ENCODE measurements around the gene ULBP1. TPM values are rescaled to one million over a fixed set of nuclear protein-coding genes. Genes with fewer than 3 reads are reported as not detected.
"Not testable (repeated sequence)": the region's sequence is repeated elsewhere in the genome, so short reads cannot be mapped to it uniquely, and the experiment has no call there.

The ULBP1 gene
- total RNA-seq (0.19 TPM), polyA plus RNA-seq (0.68 TPM)
- long read RNA-seq, donor 1, result 0 reads
- long read RNA-seq, donor 2, result 0 reads
- long read RNA-seq, donor 3, result 0 reads
- long read RNA-seq, donor 4, result 0 reads
- long read RNA-seq, donor 5, result 0 reads
- long read RNA-seq, donor 6, result 0 reads
- long read RNA-seq, donor 7, result 0 reads
- long read RNA-seq, donor 8, result 0 reads
- long read RNA-seq, donor 9, result 0 reads
- long read RNA-seq, donor 10, result 0 reads

DNA sequence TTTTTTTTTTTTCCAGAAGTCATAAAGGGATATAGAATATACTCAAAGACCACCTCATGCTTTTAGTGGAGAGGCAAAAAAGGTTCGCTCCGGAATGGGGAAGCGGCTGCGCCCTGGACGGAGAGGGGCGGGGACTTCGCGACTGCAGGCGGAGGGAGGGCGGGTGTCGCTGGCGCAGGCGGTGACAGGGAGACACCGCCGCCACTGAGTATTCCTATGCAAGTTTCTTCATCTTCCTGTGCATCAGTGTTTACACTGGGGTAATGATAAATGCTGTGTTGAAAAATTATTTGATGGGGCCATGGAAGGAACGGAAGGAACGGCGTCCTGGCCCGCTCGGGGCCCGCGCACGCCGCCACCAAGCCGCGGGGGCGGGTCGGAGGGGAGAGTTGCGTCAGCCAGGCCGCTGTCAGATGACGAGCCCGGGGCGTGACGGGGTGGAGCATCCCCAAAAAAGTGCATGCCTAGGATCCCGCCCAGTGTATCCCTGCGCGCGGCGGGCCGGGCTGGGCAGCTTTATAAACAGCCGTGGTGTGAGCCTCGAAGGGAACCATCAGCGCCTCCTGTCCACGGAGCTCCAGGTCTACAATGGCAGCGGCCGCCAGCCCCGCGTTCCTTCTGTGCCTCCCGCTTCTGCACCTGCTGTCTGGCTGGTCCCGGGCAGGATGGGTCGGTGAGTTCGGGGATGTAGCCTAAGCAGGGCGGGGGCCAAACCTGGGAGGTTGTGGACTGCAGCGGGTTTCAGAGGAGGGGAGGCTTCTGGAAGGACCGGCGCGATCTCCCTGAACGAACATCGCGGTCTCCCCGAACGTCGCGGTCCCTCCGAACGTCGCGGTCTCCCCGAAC is at the start of gene ULBP1:
ULBP1 (plus strand) TSS at position 482 of the 846 bp plus-strand sequence; CDS start at position 589, 107 bp downstream.
- Histone ChIP-seq H3K27ac (ENCODE audit: low read depth in 1 of 2, low read length in 1 of 2) (no peak within 1 kb of the TSS), H3K4me1 (ENCODE audit: control insufficient read depth in 2 of 2, insufficient read depth in 2 of 2, low read length in 2 of 2) (peaks cover 0 to 27% of the 10 kb centered on the region in 2 donors), H3K36me3 (ENCODE audit: control insufficient read depth in 2 of 2, insufficient read depth in 2 of 2, low read length in 1 of 2) (no peaks in the 10 kb centered on the region), H3K27me3 (ENCODE audit: control insufficient read depth in 2 of 2, insufficient read depth in 1 of 2, low read length in 1 of 2) (peaks cover 29 to 100% of the 10 kb centered on the region in 2 donors), H3K9me3 (ENCODE audit: control insufficient read depth in 2 of 2, insufficient read depth in 1 of 2, low read length in 1 of 2) (peaks cover 0 to 1% of the 10 kb centered on the region in 2 donors), H3K4me3 (ENCODE audit: low read length in 2 of 2) (peak within 1 kb of the TSS; percentile 42 to 58)
- under 1% methylated on average over 69 of the region's 69 CpGs for WGBS
- DNase-seq (ENCODE audit: low read depth in 6 of 9, low spot score in 9 of 9), result peak in 5 of 9 donors; percentile 41 to 73 (median 48)

GRCh38 chr6:149915970-149916865 is 47.5 kb upstream of the ULBP1 start:
- WGBS, result 94% methylated on average over 10 of the region's 10 CpGs
- no peaks in the 10 kb centered on the region for H3K9me3 ChIP-seq (ENCODE audit: control insufficient read depth in 2 of 2, insufficient read depth in 1 of 2, low read length in 1 of 2)
- no peak overlapping the region for H3K27ac ChIP-seq (ENCODE audit: low read depth in 1 of 2, low read length in 1 of 2)
- DNase-seq (ENCODE audit: low read depth in 6 of 9, low spot score in 9 of 9), result no peak
- H3K36me3 ChIP-seq (ENCODE audit: control insufficient read depth in 2 of 2, insufficient read depth in 2 of 2, low read length in 1 of 2), result no peaks in the 10 kb centered on the region
- peaks cover under 1 to 41% of the 10 kb centered on the region in 2 donors for H3K27me3 ChIP-seq (ENCODE audit: control insufficient read depth in 2 of 2, insufficient read depth in 1 of 2, low read length in 1 of 2)
- no peak overlapping the region for H3K4me3 ChIP-seq (ENCODE audit: low read length in 2 of 2)
- H3K4me1 ChIP-seq (ENCODE audit: control insufficient read depth in 2 of 2, insufficient read depth in 2 of 2, low read length in 2 of 2), result no peaks in the 10 kb centered on the region

GRCh38 chr6:149917679-149918078 is 46.1 kb upstream of the ULBP1 start:
- 93% methylated on average over 2 of the region's 2 CpGs for WGBS
- Histone ChIP-seq H3K36me3 (ENCODE audit: control insufficient read depth in 2 of 2, insufficient read depth in 2 of 2, low read length in 1 of 2) (no peaks in the 10 kb centered on the region), H3K27me3 (ENCODE audit: control insufficient read depth in 2 of 2, insufficient read depth in 1 of 2, low read length in 1 of 2) (peaks cover 7 to 56% of the 10 kb centered on the region in 2 donors), H3K27ac (ENCODE audit: low read depth in 1 of 2, low read length in 1 of 2) (no peak overlapping the region), H3K4me1 (ENCODE audit: control insufficient read depth in 2 of 2, insufficient read depth in 2 of 2, low read length in 2 of 2) (peaks cover 0 to 2% of the 10 kb centered on the region in 2 donors), H3K9me3 (ENCODE audit: control insufficient read depth in 2 of 2, insufficient read depth in 1 of 2, low read length in 1 of 2) (peaks cover 0 to 2% of the 10 kb centered on the region in 2 donors), H3K4me3 (ENCODE audit: low read length in 2 of 2) (no peak overlapping the region)
- DNase-seq (ENCODE audit: low read depth in 6 of 9, low spot score in 9 of 9), result no peak

DNA sequence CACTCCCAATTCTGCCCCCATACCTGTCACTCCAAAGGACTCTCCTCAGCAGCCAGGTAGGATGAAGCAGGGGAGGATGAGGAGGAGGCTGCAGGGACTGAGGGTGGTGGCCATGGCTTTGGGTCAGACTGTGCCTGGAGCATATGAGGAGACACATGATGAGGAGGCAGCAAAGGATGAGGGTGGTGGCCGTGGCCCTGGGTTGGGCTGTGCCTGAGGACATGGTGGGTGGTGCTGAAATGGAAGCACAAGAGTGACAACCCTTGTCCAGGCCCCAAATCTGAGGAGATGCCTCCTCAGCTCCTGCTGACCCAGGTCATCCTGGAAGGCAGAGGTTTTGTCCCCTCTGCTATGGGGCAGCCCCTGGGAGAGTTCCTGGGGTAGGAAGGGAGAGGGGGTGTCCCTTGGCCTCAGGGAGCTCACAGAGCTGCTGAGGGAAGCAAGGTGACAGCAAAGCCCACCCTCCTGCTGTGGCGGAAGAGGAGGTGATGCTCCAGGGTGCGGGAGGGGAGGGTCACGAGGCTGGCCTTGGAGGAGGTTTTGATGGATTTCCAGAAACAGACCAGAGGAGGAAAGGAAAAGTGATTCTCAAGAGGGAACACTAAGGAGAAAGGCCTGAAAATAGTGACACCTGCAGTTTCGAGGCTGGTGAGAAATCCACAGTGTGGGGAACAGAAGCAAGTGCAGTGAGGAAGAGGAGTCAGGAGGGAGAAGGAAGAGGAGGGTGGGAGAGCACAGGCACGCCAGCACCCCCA is 45.4 kb upstream of the ULBP1 start:
- H3K27me3 ChIP-seq (ENCODE audit: control insufficient read depth in 2 of 2, insufficient read depth in 1 of 2, low read length in 1 of 2), result peaks cover 8 to 62% of the 10 kb centered on the region in 2 donors
- no peak for DNase-seq (ENCODE audit: low read depth in 6 of 9, low spot score in 9 of 9)
- no peak overlapping the region for H3K27ac ChIP-seq (ENCODE audit: low read depth in 1 of 2, low read length in 1 of 2)
- no peak overlapping the region for H3K4me3 ChIP-seq (ENCODE audit: low read length in 2 of 2)
- peaks cover 0 to 8% of the 10 kb centered on the region in 2 donors for H3K4me1 ChIP-seq (ENCODE audit: control insufficient read depth in 2 of 2, insufficient read depth in 2 of 2, low read length in 2 of 2)
- peaks cover 0 to 6% of the 10 kb centered on the region in 2 donors for H3K9me3 ChIP-seq (ENCODE audit: control insufficient read depth in 2 of 2, insufficient read depth in 1 of 2, low read length in 1 of 2)
- no peaks in the 10 kb centered on the region for H3K36me3 ChIP-seq (ENCODE audit: control insufficient read depth in 2 of 2, insufficient read depth in 2 of 2, low read length in 1 of 2)
- WGBS, result 95% methylated on average over 6 of the region's 6 CpGs

DNA sequence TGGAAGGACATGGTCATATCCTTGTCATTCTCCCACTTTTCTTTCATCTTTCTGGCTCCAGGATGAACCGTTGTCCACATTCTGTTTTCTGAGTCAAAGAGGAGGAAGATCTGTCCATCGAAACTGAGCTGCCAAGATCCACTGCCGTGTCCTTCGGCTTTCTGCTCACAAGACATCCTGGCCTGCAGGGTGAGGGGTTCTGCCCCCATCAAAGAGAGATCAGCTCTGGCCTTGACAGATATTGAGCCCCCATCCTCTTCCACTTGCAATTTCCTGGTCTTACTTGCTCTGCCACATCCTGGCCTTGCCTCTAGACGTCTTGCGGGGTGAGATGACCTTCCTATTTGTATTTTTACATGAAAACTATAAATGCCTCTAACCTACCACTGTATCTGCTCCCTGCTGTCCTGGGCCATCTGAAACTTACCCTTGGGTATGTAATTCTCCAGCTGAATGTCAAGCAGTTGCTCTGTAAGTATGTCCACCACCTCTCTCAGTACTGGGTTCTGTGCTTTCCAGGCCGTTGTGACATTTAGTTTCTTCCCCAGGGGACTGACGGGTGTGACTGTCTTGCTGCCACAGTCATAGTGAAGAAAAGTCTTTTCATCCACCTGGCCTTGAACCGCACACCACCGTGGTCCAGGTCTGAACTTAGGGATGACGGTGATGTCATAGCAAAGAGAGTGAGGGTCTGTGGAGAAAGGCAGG is 44.5 kb upstream of the ULBP1 start:
- Histone ChIP-seq H3K9me3 (ENCODE audit: control insufficient read depth in 2 of 2, insufficient read depth in 1 of 2, low read length in 1 of 2) (peaks cover 0 to 12% of the 10 kb centered on the region in 2 donors), H3K27me3 (ENCODE audit: control insufficient read depth in 2 of 2, insufficient read depth in 1 of 2, low read length in 1 of 2) (peaks cover 14 to 68% of the 10 kb centered on the region in 2 donors)
- not testable (repeated sequence) for H3K4me1 ChIP-seq (ENCODE audit: control insufficient read depth in 2 of 2, insufficient read depth in 2 of 2, low read length in 2 of 2); H3K27ac ChIP-seq (ENCODE audit: low read depth in 1 of 2, low read length in 1 of 2); H3K4me3 ChIP-seq (ENCODE audit: low read length in 2 of 2); H3K36me3 ChIP-seq (ENCODE audit: control insufficient read depth in 2 of 2, insufficient read depth in 2 of 2, low read length in 1 of 2); DNase-seq (ENCODE audit: low read depth in 6 of 9, low spot score in 9 of 9)
- 91% methylated on average over 11 of the region's 11 CpGs for WGBS

DNA sequence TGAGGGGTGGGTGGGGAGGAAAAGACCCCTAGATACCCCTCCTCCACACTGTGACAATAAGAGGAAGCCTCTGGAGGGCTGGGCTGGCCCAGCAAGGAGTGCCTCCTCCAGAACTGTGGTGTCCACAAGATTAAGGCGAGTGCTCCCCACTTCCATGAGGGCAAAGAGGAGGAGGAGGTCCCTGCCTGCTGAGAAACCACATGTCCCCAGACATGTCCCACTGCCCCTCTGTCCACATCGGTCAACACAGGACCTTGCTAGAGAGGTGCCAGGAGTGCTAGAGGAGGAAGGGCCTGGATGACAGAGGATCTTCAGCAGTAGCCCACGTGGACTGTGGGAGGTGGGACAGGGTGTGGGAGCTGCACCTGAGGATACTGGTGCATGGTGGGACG is 43.9 kb upstream of the ULBP1 start:
- Histone ChIP-seq H3K4me1 (ENCODE audit: control insufficient read depth in 2 of 2, insufficient read depth in 2 of 2, low read length in 2 of 2) (peaks cover 0 to 9% of the 10 kb centered on the region in 2 donors), H3K4me3 (ENCODE audit: low read length in 2 of 2) (no peak overlapping the region), H3K9me3 (ENCODE audit: control insufficient read depth in 2 of 2, insufficient read depth in 1 of 2, low read length in 1 of 2) (peaks cover 0 to 16% of the 10 kb centered on the region in 2 donors), H3K27ac (ENCODE audit: low read depth in 1 of 2, low read length in 1 of 2) (no peak overlapping the region), H3K36me3 (ENCODE audit: control insufficient read depth in 2 of 2, insufficient read depth in 2 of 2, low read length in 1 of 2) (no peaks in the 10 kb centered on the region), H3K27me3 (ENCODE audit: control insufficient read depth in 2 of 2, insufficient read depth in 1 of 2, low read length in 1 of 2) (peaks cover 19 to 73% of the 10 kb centered on the region in 2 donors)
- no peak for DNase-seq (ENCODE audit: low read depth in 6 of 9, low spot score in 9 of 9)
- 92% methylated on average over 4 of the region's 4 CpGs for WGBS

GRCh38 chr6:149921361-149921760 is 42.4 kb upstream of the ULBP1 start:
- 91% methylated on average over 6 of the region's 6 CpGs for WGBS
- Histone ChIP-seq H3K27me3 (ENCODE audit: control insufficient read depth in 2 of 2, insufficient read depth in 1 of 2, low read length in 1 of 2) (peaks cover 27 to 82% of the 10 kb centered on the region in 2 donors), H3K36me3 (ENCODE audit: control insufficient read depth in 2 of 2, insufficient read depth in 2 of 2, low read length in 1 of 2) (no peaks in the 10 kb centered on the region), H3K4me3 (ENCODE audit: low read length in 2 of 2) (no peak overlapping the region), H3K4me1 (ENCODE audit: control insufficient read depth in 2 of 2, insufficient read depth in 2 of 2, low read length in 2 of 2) (peaks cover 0 to 20% of the 10 kb centered on the region in 2 donors), H3K27ac (ENCODE audit: low read depth in 1 of 2, low read length in 1 of 2) (no peak overlapping the region), H3K9me3 (ENCODE audit: control insufficient read depth in 2 of 2, insufficient read depth in 1 of 2, low read length in 1 of 2) (peaks cover 0 to 17% of the 10 kb centered on the region in 2 donors)
- DNase-seq (ENCODE audit: low read depth in 6 of 9, low spot score in 9 of 9), result no peak

- 54% methylated on average over 5 of the region's 5 CpGs for WGBS
- DNase-seq (ENCODE audit: low read depth in 6 of 9, low spot score in 9 of 9); H3K27ac ChIP-seq (ENCODE audit: low read depth in 1 of 2, low read length in 1 of 2); H3K36me3 ChIP-seq (ENCODE audit: control insufficient read depth in 2 of 2, insufficient read depth in 2 of 2, low read length in 1 of 2); H3K4me3 ChIP-seq (ENCODE audit: low read length in 2 of 2): not testable (repeated sequence)
- H3K9me3 ChIP-seq (ENCODE audit: control insufficient read depth in 2 of 2, insufficient read depth in 1 of 2, low read length in 1 of 2), result peaks cover 0 to 17% of the 10 kb centered on the region in 2 donors
- H3K4me1 ChIP-seq (ENCODE audit: control insufficient read depth in 2 of 2, insufficient read depth in 2 of 2, low read length in 2 of 2), result peaks cover 0 to 20% of the 10 kb centered on the region in 2 donors
- H3K27me3 ChIP-seq (ENCODE audit: control insufficient read depth in 2 of 2, insufficient read depth in 1 of 2, low read length in 1 of 2), result peaks cover 27 to 84% of the 10 kb centered on the region in 2 donors
Observed at GRCh38 chr6:149922091-149922490, 41.7 kb upstream of the ULBP1 start.
